ENCODE measurements around the gene MYH9. TPM values are rescaled to one million over a fixed set of nuclear protein-coding genes. Genes with fewer than 3 reads are reported as not detected.

Gene MYH9
- total RNA-seq, 1 experiment from 2014 or later, result 258 TPM

DNA sequence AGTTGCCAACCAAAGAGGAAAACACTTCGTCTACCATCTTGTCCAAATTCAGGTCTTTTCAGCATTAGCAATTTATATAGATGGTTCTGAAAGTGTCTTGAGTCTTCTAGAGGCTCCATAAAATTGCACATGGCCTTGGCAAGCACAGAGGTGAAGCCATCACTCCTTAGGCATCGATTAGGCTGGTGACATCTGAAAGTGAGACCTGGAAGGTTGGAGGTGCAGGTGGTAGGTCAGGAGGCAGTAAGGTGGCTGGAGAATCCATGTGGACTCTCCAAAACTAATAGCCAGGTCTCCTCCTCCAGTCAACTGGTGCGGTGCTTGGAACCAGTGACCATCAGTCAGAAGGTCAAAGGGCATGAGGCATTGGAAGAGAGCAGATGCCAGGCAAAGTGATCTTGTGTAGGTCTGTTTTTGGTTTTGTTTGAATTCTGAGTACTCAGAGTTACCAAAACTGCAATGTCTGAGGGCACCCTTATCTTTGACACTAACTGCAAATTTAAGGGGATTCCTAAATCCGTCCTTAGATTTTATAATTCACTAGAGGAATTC, 141.9 kb downstream of the MYH9 start:
- TF ChIP-seq JUND (IDR thresholded peaks at IDR 0.05) (no peak), FOSL1 (IDR thresholded peaks at IDR 0.05; ENCODE audit: low read depth) (no peak), CEBPB (IDR thresholded peaks at IDR 0.05; ENCODE audit: low read depth) (no peak), ZBTB33 (IDR thresholded peaks at IDR 0.05; ENCODE audit: extremely low read depth, insufficient replicate concordance, low read length) (no peak), EZH2 (IDR thresholded peaks at IDR 0.05) (no peak), EZH2phosphoT487 (IDR thresholded peaks at IDR 0.05; ENCODE audit: borderline replicate concordance) (no peak), POLR2A (IDR thresholded peaks at IDR 0.05; ENCODE audit: borderline replicate concordance, extremely low read depth, insufficient read depth, insufficient read length) (no peak), REST (IDR thresholded peaks at IDR 0.05; ENCODE audit: low read depth) (no peak), ELF1 (IDR thresholded peaks at IDR 0.05; ENCODE audit: borderline replicate concordance, low read depth) (no peak), ZFX (IDR thresholded peaks at IDR 0.05) (no peak), POLR2AphosphoS5 (IDR thresholded peaks at IDR 0.05; ENCODE audit: low read depth, low read length) (no peak), EGR1 (IDR thresholded peaks at IDR 0.05; ENCODE audit: low read depth) (no peak), RAD21 (IDR thresholded peaks at IDR 0.05; ENCODE audit: low read depth) (no peak), ZNF274 (IDR thresholded peaks at IDR 0.05; ENCODE audit: low read depth, low read length) (no peak), SIN3A (IDR thresholded peaks at IDR 0.05; ENCODE audit: low read depth) (no peak), CBX3 (IDR thresholded peaks at IDR 0.05; ENCODE audit: low read depth) (no peak)
- TF ChIP-seq, protein P1, sequence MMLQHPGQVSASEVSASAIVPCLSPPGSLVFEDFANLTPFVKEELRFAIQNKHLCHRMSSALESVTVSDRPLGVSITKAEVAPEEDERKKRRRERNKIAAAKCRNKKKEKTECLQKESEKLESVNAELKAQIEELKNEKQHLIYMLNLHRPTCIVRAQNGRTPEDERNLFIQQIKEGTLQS (IDR thresholded peaks at IDR 0.05), result no peak
- TF ChIP-seq, protein P2, sequence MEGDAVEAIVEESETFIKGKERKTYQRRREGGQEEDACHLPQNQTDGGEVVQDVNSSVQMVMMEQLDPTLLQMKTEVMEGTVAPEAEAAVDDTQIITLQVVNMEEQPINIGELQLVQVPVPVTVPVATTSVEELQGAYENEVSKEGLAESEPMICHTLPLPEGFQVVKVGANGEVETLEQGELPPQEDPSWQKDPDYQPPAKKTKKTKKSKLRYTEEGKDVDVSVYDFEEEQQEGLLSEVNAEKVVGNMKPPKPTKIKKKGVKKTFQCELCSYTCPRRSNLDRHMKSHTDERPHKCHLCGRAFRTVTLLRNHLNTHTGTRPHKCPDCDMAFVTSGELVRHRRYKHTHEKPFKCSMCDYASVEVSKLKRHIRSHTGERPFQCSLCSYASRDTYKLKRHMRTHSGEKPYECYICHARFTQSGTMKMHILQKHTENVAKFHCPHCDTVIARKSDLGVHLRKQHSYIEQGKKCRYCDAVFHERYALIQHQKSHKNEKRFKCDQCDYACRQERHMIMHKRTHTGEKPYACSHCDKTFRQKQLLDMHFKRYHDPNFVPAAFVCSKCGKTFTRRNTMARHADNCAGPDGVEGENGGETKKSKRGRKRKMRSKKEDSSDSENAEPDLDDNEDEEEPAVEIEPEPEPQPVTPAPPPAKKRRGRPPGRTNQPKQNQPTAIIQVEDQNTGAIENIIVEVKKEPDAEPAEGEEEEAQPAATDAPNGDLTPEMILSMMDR (IDR thresholded peaks at IDR 0.05 in 2 of 3, conservative IDR thresholded peaks at IDR 0.05 in 1 of 3; ENCODE audit: borderline replicate concordance in 1 of 3, insufficient read depth in 1 of 3, low read depth in 2 of 3, low read length in 2 of 3), result no peak
- H2AFZ ChIP-seq (ENCODE audit: low read depth, low read length, poor library complexity, severe bottlenecking), result no peak overlapping the region
- H3K36me3 ChIP-seq (ENCODE audit: control insufficient read depth in 1 of 2, insufficient read depth in 2 of 2, low read length in 2 of 2), result no peaks in the 10 kb centered on the region
- H3K9ac ChIP-seq (ENCODE audit: low read length), result no peak overlapping the region
- BruUV-seq (replicated peaks), result no TSS peak
- H3K27ac ChIP-seq (ENCODE audit: low read depth, low read length), result no peak overlapping the region
- H3K9me3 ChIP-seq (ENCODE audit: control insufficient read depth in 1 of 2, insufficient read depth in 1 of 2, low read depth in 1 of 2, low read length in 2 of 2), result no peaks in the 10 kb centered on the region
- H3K79me2 ChIP-seq (ENCODE audit: insufficient read depth, low read length), result no peaks in the 10 kb centered on the region
- H3K4me1 ChIP-seq (ENCODE audit: control insufficient read depth in 1 of 2, insufficient read depth in 2 of 2, low read length in 2 of 2), result no peaks in the 10 kb centered on the region
- H3K27me3 ChIP-seq (ENCODE audit: insufficient read depth, low read length), result no peaks in the 10 kb centered on the region
- intact Hi-C loops (cut with micrococcal nuclease), result no loop called here
- no peak overlapping the region for H3K4me3 ChIP-seq (replicated peaks in 1 of 2; ENCODE audit: low read depth in 1 of 2, low read length in 2 of 2)
- H3K4me2 ChIP-seq (ENCODE audit: low read length), result no peak overlapping the region
- H3K9me2 ChIP-seq (ENCODE audit: insufficient read depth), result no peaks in the 10 kb centered on the region
- ChIA-PET CTCF (no interaction called here), RAD21 (ENCODE audit: low non-redundant PET in 1 of 2, low total read pairs in 2 of 2, uncharacterized antibody in 2 of 2, unreplicated experiment in 2 of 2) (no interaction called here), POLR2A (no interaction called here)
- H4K20me1 ChIP-seq (ENCODE audit: insufficient read depth), result no peaks in the 10 kb centered on the region
- ATAC-seq (no peak), DNase-seq (ENCODE audit: low read depth, low spot score) (no peak)

Measured in HCT116 (cell line).